HG03045 (cell line): ENCODE data around the gene CD79B.
"Not testable (repeated sequence)": the region's sequence is repeated elsewhere in the genome, so short reads cannot be mapped to it uniquely, and the experiment has no call there.

Experiments
- ATAC-seq: cut with Tn5 transposase; IDR thresholded peaks from one replicate; pipeline ENCODE4 v1.9.1; 2021; ENCODE audit warnings: mild to moderate bottlenecking, moderate library complexity; ENCODE audit not compliant: unreplicated experiment

CD79B gene

DNA sequence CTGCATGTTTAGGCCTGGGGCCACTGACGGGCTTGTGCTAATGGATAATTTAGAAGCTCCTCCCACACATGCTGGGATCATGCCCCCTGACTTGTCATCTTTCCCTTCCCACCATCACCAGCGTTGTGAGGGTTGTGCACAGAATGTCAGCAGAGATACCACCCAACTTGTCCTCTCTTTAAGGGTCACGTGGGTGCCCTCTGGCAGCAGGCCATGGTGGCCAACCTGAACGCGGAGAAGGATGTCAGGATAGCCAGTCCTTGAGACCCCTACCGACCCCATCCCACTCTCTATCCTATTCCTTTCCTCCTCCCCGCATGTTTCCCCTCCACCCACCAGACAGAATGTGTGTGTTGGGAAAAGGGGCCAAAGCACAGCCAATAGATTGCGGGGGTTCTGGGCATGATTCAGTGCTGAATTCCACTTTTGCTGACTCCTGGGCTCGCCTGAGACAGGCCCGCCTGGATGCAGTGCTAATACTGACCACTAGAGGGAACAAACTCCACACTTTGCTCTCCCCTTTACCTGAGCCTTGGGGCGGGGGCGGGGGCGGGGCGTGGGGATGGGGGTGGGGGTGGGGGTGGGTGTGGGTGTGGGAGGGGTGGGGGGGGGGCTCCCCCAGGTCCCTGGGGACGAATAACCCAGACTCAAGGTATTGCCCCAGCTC is 50.1 kb downstream of the CD79B start, which contains the start of gene GH2:
Gene GH2 (minus strand): TSS at position 10 of the 667 bp plus-strand sequence. CDS start 143 bp downstream, outside the sequence.
- ATAC-seq, result no peak

DNA sequence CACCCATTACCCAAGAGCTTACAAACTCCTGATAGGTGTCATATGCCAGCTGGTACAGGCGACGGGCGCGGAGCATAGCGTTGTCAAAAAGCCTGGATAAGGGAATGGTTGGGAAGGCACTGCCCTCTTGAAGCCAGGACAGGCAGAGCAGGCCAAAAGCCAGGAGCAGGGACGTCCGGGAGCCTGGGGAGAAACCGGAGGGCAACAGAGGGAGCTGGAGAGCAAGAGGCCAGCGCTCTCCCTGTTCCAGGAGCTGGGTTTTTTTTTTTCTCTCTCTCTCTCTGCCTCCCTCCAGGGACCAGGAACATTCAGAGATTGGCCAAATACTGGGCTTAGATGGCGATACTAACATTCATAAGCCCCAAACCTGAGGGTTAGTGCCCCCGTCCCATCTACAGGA is 50.8 kb downstream of the CD79B start:
- not testable (repeated sequence) for ATAC-seq

DNA sequence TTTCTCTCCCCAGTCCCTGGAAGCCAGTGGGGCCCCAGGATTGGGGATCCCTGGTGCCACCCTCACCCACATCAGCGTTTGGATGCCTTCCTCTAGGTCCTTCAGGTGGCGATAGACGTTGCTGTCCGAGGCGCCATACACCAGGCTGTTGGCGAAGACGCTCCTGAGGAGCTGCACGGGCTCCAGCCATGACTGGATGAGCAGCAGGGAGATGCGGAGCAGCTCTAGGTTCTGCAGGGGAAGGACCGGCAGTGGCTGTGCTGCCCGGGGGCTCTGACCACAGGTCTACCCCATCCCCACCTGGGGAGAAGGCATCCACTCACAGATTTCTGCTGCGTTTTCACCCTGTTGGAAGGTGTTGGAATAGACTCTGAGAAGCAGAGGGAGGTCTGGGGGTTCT is 51.4 kb downstream of the CD79B start:
- ATAC-seq, result no peak
